IMR-90 (cell line): ENCODE data around the gene CKAP2. TPM values are rescaled to one million over a fixed set of nuclear protein-coding genes. Genes with fewer than 3 reads are reported as not detected.

ENCODE experiments used
- ATAC-seq: fragments of 200-7000 bp; cut with Tn5 transposase; 2 replicates; pipeline ENCODE4 v1.9.1; 2020; ENCODE audit warnings: low read depth, mild to moderate bottlenecking, moderate library complexity
- BruUV-seq: library from RNA; stranded (reverse); fragments of 400-500 nt; replicated peaks from 2 replicates; lab custom pipeline; 2021; lab: Mats Ljungman, UMichigan
- CTCF ChIA-PET: fragments of 300-600 bp; formaldehyde crosslinking; extraction: SDS; loops from one replicate; lab custom pipeline; 2021; ENCODE audit warnings: antibody characterized with exemption; lab: Yijun Ruan, JAX
- POLR2A ChIA-PET: fragments of 300-600 bp; sonication (Branson Sonifier 250); formaldehyde crosslinking; loops from one replicate; lab custom pipeline; 2022; ENCODE audit warnings: antibody characterized with exemption; ENCODE audit not compliant: unreplicated experiment; lab: Charles Lee
- DNase-seq: peaks from one replicate; pipeline ENCODE4 v3.0.0; 2013
- H2AFZ ChIP-seq: replicated peaks from 2 replicates; pipeline ENCODE3; 2013; ENCODE audit warnings: low read length, mild to moderate bottlenecking; ENCODE audit not compliant: poor library complexity
- H2AK5ac ChIP-seq: 2 replicates; pipeline ENCODE4 v1.6.1; 2013; ENCODE audit warnings: low read depth, low read length, inconsistent platforms
- H2AK9ac ChIP-seq: replicated peaks from 2 replicates; pipeline ENCODE3; 2013; ENCODE audit warnings: mild to moderate bottlenecking, low read depth, low read length, moderate library complexity; ENCODE audit not compliant: poor library complexity
- H2BK120ac ChIP-seq: 2 replicates; pipeline ENCODE4 v1.6.1; 2013; ENCODE audit warnings: low read depth, low read length, inconsistent platforms
- H2BK15ac ChIP-seq: 3 replicates; pipeline ENCODE4 v1.6.1; 2013; ENCODE audit warnings: low read depth, low read length, inconsistent platforms
- H2BK20ac ChIP-seq: 2 replicates; pipeline ENCODE4 v1.6.1; 2013; ENCODE audit warnings: low read depth, mild to moderate bottlenecking, inconsistent platforms, low read length, moderate library complexity
- H2BK5ac ChIP-seq: 2 replicates; pipeline ENCODE4 v1.6.1; 2013; ENCODE audit warnings: mild to moderate bottlenecking, low read depth, low read length, inconsistent platforms; ENCODE audit not compliant: poor library complexity, severe bottlenecking
- H3K14ac ChIP-seq: replicated peaks from 2 replicates; pipeline ENCODE4 v1.6.1; 2013; ENCODE audit warnings: low read depth, low read length, inconsistent platforms
- H3K18ac ChIP-seq: 2 replicates; pipeline ENCODE4 v1.6.1; 2013; ENCODE audit warnings: low read depth, low read length, control low read depth
- H3K23ac ChIP-seq: 2 replicates; pipeline ENCODE4 v1.6.1; 2013; ENCODE audit warnings: low read depth, low read length, inconsistent platforms
- H3K27ac ChIP-seq: 2 replicates; pipeline ENCODE4 v1.5.1; 2013; ENCODE audit warnings: mild to moderate bottlenecking, control low read depth, low read length; ENCODE audit not compliant: insufficient read depth
- H3K27me3 ChIP-seq: 2 replicates; pipeline ENCODE4 v1.6.1; 2013; ENCODE audit warnings: low read length; ENCODE audit not compliant: control insufficient read depth, insufficient read depth
- H3K36me3 ChIP-seq: 2 replicates; pipeline ENCODE4 v1.6.1; 2013; ENCODE audit warnings: low read length, mixed read lengths; ENCODE audit not compliant: control insufficient read depth, insufficient read depth
- H3K4ac ChIP-seq: 2 replicates; pipeline ENCODE4 v1.6.1; 2013; ENCODE audit warnings: low read depth, low read length, inconsistent platforms
- H3K4me1 ChIP-seq: 2 replicates; pipeline ENCODE4 v1.6.1; 2013; ENCODE audit warnings: low read length, mixed read lengths; ENCODE audit not compliant: control insufficient read depth, insufficient read depth
- H3K4me2 ChIP-seq: 2 replicates; pipeline ENCODE4 v1.6.1; 2013; ENCODE audit warnings: low read depth, mild to moderate bottlenecking, control low read depth, low read length, moderate library complexity
- H3K4me3 ChIP-seq: 2 replicates; pipeline ENCODE4 v1.5.1; 2013; ENCODE audit warnings: low read depth, mild to moderate bottlenecking, control low read depth, low read length, moderate library complexity; ENCODE audit not compliant: insufficient read depth
- H3K56ac ChIP-seq: 2 replicates; pipeline ENCODE4 v1.6.1; 2013; ENCODE audit warnings: low read length, inconsistent platforms; ENCODE audit not compliant: insufficient read depth; ENCODE audit errors: extremely low read depth
- H3K79me1 ChIP-seq, 2 experiments: 2 replicates each; pipeline ENCODE4 v1.6.1; 2013; ENCODE audit warnings: low read length in 2 of 2, inconsistent platforms in 1 of 2, low read depth in 1 of 2
- H3K9ac ChIP-seq: 2 replicates; pipeline ENCODE4 v1.6.1; 2013; ENCODE audit warnings: low read depth, low read length, control low read depth
- H3K9me1 ChIP-seq: 2 replicates; pipeline ENCODE4 v1.6.1; 2013; ENCODE audit warnings: low read length, inconsistent platforms; ENCODE audit not compliant: insufficient read depth
- H3K9me3 ChIP-seq: 2 replicates; pipeline ENCODE4 v1.6.1; 2013; ENCODE audit warnings: low read length; ENCODE audit not compliant: control insufficient read depth, insufficient read depth
- H4K20me1 ChIP-seq: 2 replicates; pipeline ENCODE4 v1.6.1; 2013; ENCODE audit warnings: low read length, inconsistent platforms; ENCODE audit not compliant: insufficient read depth
- H4K5ac ChIP-seq: 2 replicates; pipeline ENCODE4 v1.6.1; 2013; ENCODE audit warnings: mild to moderate bottlenecking, low read depth, low read length, control low read depth
- H4K8ac ChIP-seq, 2 experiments: 2 replicates each; pipeline ENCODE4 v1.6.1; 2013; ENCODE audit warnings: low read depth in 2 of 2, low read length in 2 of 2, control low read depth in 1 of 2, inconsistent platforms in 1 of 2
- H4K91ac ChIP-seq: 2 replicates; pipeline ENCODE4 v1.6.1; 2013; ENCODE audit warnings: low read depth, low read length, inconsistent platforms; ENCODE audit not compliant: insufficient read depth
- BHLHE40 ChIP-seq: fragments of 150-350 bp; IDR thresholded peaks from 2 replicates; pipeline ENCODE4 v1.6.1; 2016; ENCODE audit warnings: mild to moderate bottlenecking, low read depth, low read length
- FOS ChIP-seq: fragments of 150-350 bp; IDR thresholded peaks from 2 replicates; pipeline ENCODE4 v1.6.1; 2016; ENCODE audit warnings: low read depth, low read length
- MAFK ChIP-seq: IDR thresholded peaks from 2 replicates; pipeline ENCODE4 v1.6.1; 2012; ENCODE audit warnings: low read depth, low read length, improper control_type of control experiment
- MXI1 ChIP-seq: IDR thresholded peaks from 2 replicates; pipeline ENCODE4 v1.6.1; 2012; ENCODE audit warnings: low read depth, mild to moderate bottlenecking, low read length, moderate library complexity, borderline replicate concordance
- NFE2L2 ChIP-seq: fragments of 150-350 bp; IDR thresholded peaks from 2 replicates; pipeline ENCODE4 v1.6.1; 2016; ENCODE audit warnings: low read depth, mild to moderate bottlenecking, low read length
- POLR2A ChIP-seq: IDR thresholded peaks from 2 replicates; pipeline ENCODE4 v1.6.1; 2012; ENCODE audit warnings: mild to moderate bottlenecking, low read depth, low read length
- RAD21 ChIP-seq: IDR thresholded peaks from 2 replicates; pipeline ENCODE4 v1.6.1; 2012; ENCODE audit warnings: low read length, improper control_type of control experiment
- RCOR1 ChIP-seq: IDR thresholded peaks from 2 replicates; pipeline ENCODE4 v1.6.1; 2012; ENCODE audit warnings: mild to moderate bottlenecking, low read length, improper control_type of control experiment; ENCODE audit not compliant: insufficient replicate concordance
- WGBS, 2 experiments: methylation state at CpG; one replicate each; pipeline versions ENCODE4 v1.1.5 to v1.1.7; 2013; ENCODE audit warnings: missing lambda C conversion rate in 2 of 2; ENCODE audit not compliant: insufficient read length in 1 of 2; ENCODE audit errors: extremely low coverage in 2 of 2; 5-methylcytosine and 5-hydroxymethylcytosine counted together
- dilution Hi-C: fragments of 300-500 bp; cut with HindIII; formaldehyde crosslinking; loops from one replicate; pipeline ENCODE4 v1.14.3; 2018; ENCODE audit warnings: low sequenced_read_pairs; ENCODE audit not compliant: unreplicated experiment
- in situ Hi-C: fragments of 300-500 bp; cut with MboI; formaldehyde crosslinking; loops from 3 replicates; pipeline ENCODE4 v1.14.3; 2019; ENCODE audit warnings: low sequenced_read_pairs, inconsistent platforms, mixed read lengths
- intact Hi-C: fragments of 100-400 bp; cut with micrococcal nuclease; formaldehyde crosslinking; loops from 2 replicates; pipeline ENCODE4 v1.10.0; 2022
- polyA plus RNA-seq, 3 experiments: library from polyadenylated mRNA; depleted of rRNA; stranded (reverse); fragments of >200 nt; gene quantifications; 2 replicates each; pipeline ENCODE4 v1.2.3, GENCODE V29; 2012; ENCODE audit warnings: low replicate concordance in 1 of 3
- total RNA-seq: library from RNA; depleted of rRNA; stranded (reverse); fragments of >200 nt; gene quantifications from 2 replicates; pipeline ENCODE4 v1.2.3, GENCODE V29; 2012
- TF ChIP-seq, protein P1 (sequence below): conservative IDR thresholded peaks from 2 replicates; pipeline ENCODE4 v1.5.1; 2012; ENCODE audit warnings: mild to moderate bottlenecking, low read depth, low read length, improper control_type of control experiment
- TF ChIP-seq, protein P2 (sequence below): fragments of 150-350 bp; IDR thresholded peaks from 2 replicates; pipeline ENCODE4 v1.6.1; 2017; ENCODE audit warnings: mild to moderate bottlenecking, antibody characterized with exemption, low read length, low read depth

Gene CKAP2
- total and polyA plus RNA-seq, 2 of the 4 experiments (the other 2 are of a cell fraction) = 23.0 to 44.6 TPM

DNA sequence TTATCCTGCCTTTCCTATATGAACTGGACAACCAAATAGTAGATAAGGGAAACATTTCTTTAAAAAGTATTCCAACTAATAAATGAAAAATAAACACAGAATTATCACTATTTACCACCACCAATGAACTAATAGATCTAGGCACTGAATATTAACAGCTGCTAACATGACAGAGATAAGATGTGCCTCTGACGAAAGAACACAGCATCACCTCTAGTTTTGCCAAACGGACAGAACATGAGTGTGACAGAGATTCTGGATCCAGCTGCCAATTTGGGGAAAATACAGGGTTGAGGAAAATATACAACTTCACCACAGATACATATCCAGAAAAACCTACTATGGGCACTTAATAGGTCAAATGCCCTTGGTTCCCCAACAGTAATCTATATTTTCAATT, 22.8 kb upstream of the CKAP2 start:
- DNase-seq (no peak), ATAC-seq (no peak)
- Histone ChIP-seq H3K79me1 (peaks cover 10 to 12% of the 10 kb centered on the region in 2 experiments; a peak in 2 of 4 replicates), H2AFZ (no peak overlapping the region), H4K20me1 (no peaks in the 10 kb centered on the region), H3K27ac (no peak overlapping the region), H3K56ac (no peak overlapping the region), H3K9me3 (no peaks in the 10 kb centered on the region), H3K4me2 (no peak overlapping the region), H2BK15ac (no peak overlapping the region), H3K14ac (no peak overlapping the region), H3K4me3 (no peak overlapping the region), H3K9me1 (no peaks in the 10 kb centered on the region; the same call in 1 of the 2 replicates), H4K91ac (no peak overlapping the region), H3K18ac (no peak overlapping the region), H3K27me3 (no peaks in the 10 kb centered on the region), H3K4me1 (peaks cover 3% of the 10 kb centered on the region; the same call in 1 of the 2 replicates), H3K9ac (no peak overlapping the region), H3K4ac (no peak overlapping the region), H2BK120ac (no peak overlapping the region), H2BK20ac (no peak overlapping the region), H3K23ac (no peak overlapping the region), H2AK9ac (no peak overlapping the region), H2AK5ac (no peak overlapping the region), H3K36me3 (peaks cover 23% of the 10 kb centered on the region), H4K5ac (no peak overlapping the region), H2BK5ac (no peak overlapping the region), H4K8ac (no peak overlapping the region)
- ChIA-PET POLR2A (no interaction called here), CTCF (interaction anchor here (0.7 kb wide), 1 partner anchor 19 kb away, joined by 4 read pairs; no protein-coding TSS in a partner anchor)
- intact Hi-C loops (loop anchor here (2.0 kb wide), 1 partner anchor 14 kb away; no protein-coding TSS in a partner anchor), dilution Hi-C loops (no loop called here), in situ Hi-C loops (no loop called here)
- BruUV-seq = no TSS peak
- no CpG with 5 or more reads among the region's 2 CpGs for WGBS, 2 experiments
- TF ChIP-seq FOS (no peak), MXI1 (no peak), NFE2L2 (no peak), POLR2A (no peak), MAFK (no peak), RCOR1 (no peak), BHLHE40 (no peak), RAD21 (no peak)
- TF ChIP-seq, protein P1, sequence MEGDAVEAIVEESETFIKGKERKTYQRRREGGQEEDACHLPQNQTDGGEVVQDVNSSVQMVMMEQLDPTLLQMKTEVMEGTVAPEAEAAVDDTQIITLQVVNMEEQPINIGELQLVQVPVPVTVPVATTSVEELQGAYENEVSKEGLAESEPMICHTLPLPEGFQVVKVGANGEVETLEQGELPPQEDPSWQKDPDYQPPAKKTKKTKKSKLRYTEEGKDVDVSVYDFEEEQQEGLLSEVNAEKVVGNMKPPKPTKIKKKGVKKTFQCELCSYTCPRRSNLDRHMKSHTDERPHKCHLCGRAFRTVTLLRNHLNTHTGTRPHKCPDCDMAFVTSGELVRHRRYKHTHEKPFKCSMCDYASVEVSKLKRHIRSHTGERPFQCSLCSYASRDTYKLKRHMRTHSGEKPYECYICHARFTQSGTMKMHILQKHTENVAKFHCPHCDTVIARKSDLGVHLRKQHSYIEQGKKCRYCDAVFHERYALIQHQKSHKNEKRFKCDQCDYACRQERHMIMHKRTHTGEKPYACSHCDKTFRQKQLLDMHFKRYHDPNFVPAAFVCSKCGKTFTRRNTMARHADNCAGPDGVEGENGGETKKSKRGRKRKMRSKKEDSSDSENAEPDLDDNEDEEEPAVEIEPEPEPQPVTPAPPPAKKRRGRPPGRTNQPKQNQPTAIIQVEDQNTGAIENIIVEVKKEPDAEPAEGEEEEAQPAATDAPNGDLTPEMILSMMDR = no peak
- TF ChIP-seq, protein P2, sequence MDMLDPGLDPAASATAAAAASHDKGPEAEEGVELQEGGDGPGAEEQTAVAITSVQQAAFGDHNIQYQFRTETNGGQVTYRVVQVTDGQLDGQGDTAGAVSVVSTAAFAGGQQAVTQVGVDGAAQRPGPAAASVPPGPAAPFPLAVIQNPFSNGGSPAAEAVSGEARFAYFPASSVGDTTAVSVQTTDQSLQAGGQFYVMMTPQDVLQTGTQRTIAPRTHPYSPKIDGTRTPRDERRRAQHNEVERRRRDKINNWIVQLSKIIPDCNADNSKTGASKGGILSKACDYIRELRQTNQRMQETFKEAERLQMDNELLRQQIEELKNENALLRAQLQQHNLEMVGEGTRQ = no peak
